HCT116 (cell line): Measurements from ENCODE around the gene RACGAP1.

Source experiments
- CTCF ChIP-seq, 3 experiments: fragments of 200-600 bp in 1 of 3; sonication (generic) in 1 of 3; IDR thresholded peaks in 2 of 3; conservative IDR thresholded peaks in 1 of 3; 2 replicates each; pipeline ENCODE4 v1.5.1; 2012 to 2017; ENCODE audit warnings: low read depth in 2 of 3, low read length in 2 of 3, antibody characterized with exemption in 1 of 3, borderline replicate concordance in 1 of 3, control low read depth in 1 of 3, mild to moderate bottlenecking in 1 of 3, mixed read lengths in 1 of 3, mixed run types in 1 of 3, moderate library complexity in 1 of 3; ENCODE audit not compliant: insufficient read depth in 1 of 3
- EZH2 ChIP-seq: fragments of 200-600 bp; sonication (generic); IDR thresholded peaks from 2 replicates; pipeline ENCODE4 v1.6.1; 2017; ENCODE audit warnings: antibody characterized with exemption, mixed run types
- EZH2phosphoT487 ChIP-seq: fragments of 200-600 bp; IDR thresholded peaks from 2 replicates; pipeline ENCODE4 v1.6.1; 2018; ENCODE audit warnings: antibody characterized with exemption, borderline replicate concordance
- JUND ChIP-seq: IDR thresholded peaks from 2 replicates; pipeline ENCODE4 v1.6.1; 2012
- MAX ChIP-seq: IDR thresholded peaks from 2 replicates; pipeline ENCODE4 v1.6.1; 2012
- RAD21 ChIP-seq: IDR thresholded peaks from 2 replicates; pipeline ENCODE4 v1.6.1; 2012; ENCODE audit warnings: low read depth, mild to moderate bottlenecking
- SIN3A ChIP-seq: IDR thresholded peaks from 2 replicates; pipeline ENCODE4 v1.6.1; 2012; ENCODE audit warnings: low read depth
- SP1 ChIP-seq: IDR thresholded peaks from 2 replicates; pipeline ENCODE4 v1.6.1; 2012; ENCODE audit warnings: low read depth
- ZBTB33 ChIP-seq: IDR thresholded peaks from 2 replicates; pipeline ENCODE4 v1.6.1; 2011; ENCODE audit warnings: mild to moderate bottlenecking, low read length, moderate library complexity; ENCODE audit not compliant: insufficient replicate concordance; ENCODE audit errors: extremely low read depth

- no peak for TF ChIP-seq MAX
- no peak for TF ChIP-seq CTCF (IDR thresholded peaks at IDR 0.05 in 2 of 3, conservative IDR thresholded peaks at IDR 0.05 in 1 of 3; ENCODE audit: borderline replicate concordance in 1 of 3, insufficient read depth in 1 of 3, low read depth in 2 of 3, low read length in 2 of 3)
- TF ChIP-seq JUND = no peak
- TF ChIP-seq RAD21 = no peak
- no peak for TF ChIP-seq SP1
- TF ChIP-seq EZH2phosphoT487 = no peak
- no peak for TF ChIP-seq SIN3A
- no peak for TF ChIP-seq ZBTB33
- TF ChIP-seq EZH2 = no peak
Measured at GRCh38 chr12:49956663-49957569, 68.4 kb downstream of the RACGAP1 start.
